ENCODE results near the gene TTC23L.

Gene TTC23L

DNA sequence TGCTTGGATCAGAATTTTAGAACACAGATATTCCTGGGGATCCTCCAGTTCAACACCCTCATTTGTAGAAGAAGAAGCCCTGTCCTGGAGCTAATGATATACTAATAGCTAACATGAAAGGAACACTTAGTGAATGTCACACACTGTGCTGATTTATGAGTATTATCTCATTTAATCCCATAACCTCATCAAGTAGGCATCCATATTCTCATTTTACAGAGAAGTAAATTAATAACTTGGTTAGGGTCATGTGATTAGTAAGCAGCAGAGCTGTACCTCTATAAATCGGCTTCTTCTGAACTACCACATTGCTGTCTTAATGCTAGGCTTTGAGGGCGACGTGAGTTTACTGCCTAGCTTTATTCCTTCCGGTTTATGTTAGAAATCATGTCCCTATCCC, 6.0 kb downstream of the TTC23L start:
- H3K4me3 ChIP-seq (ENCODE audit: low read depth, low read length): no peak overlapping the region
- TF ChIP-seq, protein P1, sequence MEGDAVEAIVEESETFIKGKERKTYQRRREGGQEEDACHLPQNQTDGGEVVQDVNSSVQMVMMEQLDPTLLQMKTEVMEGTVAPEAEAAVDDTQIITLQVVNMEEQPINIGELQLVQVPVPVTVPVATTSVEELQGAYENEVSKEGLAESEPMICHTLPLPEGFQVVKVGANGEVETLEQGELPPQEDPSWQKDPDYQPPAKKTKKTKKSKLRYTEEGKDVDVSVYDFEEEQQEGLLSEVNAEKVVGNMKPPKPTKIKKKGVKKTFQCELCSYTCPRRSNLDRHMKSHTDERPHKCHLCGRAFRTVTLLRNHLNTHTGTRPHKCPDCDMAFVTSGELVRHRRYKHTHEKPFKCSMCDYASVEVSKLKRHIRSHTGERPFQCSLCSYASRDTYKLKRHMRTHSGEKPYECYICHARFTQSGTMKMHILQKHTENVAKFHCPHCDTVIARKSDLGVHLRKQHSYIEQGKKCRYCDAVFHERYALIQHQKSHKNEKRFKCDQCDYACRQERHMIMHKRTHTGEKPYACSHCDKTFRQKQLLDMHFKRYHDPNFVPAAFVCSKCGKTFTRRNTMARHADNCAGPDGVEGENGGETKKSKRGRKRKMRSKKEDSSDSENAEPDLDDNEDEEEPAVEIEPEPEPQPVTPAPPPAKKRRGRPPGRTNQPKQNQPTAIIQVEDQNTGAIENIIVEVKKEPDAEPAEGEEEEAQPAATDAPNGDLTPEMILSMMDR (IDR thresholded peaks at IDR 0.05; ENCODE audit: low read depth, low read length): no peak
- TF ChIP-seq MYC (IDR thresholded peaks at IDR 0.05; ENCODE audit: low read depth, low read length): no peak
- no peak for TF ChIP-seq POLR2A (IDR thresholded peaks at IDR 0.05; ENCODE audit: extremely low read depth, insufficient read length)
- TF ChIP-seq, protein P2, sequence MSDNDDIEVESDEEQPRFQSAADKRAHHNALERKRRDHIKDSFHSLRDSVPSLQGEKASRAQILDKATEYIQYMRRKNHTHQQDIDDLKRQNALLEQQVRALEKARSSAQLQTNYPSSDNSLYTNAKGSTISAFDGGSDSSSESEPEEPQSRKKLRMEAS (IDR thresholded peaks at IDR 0.05; ENCODE audit: low read depth, low read length): no peak
- DNase-seq (ENCODE audit: low read depth): no peak

DNA sequence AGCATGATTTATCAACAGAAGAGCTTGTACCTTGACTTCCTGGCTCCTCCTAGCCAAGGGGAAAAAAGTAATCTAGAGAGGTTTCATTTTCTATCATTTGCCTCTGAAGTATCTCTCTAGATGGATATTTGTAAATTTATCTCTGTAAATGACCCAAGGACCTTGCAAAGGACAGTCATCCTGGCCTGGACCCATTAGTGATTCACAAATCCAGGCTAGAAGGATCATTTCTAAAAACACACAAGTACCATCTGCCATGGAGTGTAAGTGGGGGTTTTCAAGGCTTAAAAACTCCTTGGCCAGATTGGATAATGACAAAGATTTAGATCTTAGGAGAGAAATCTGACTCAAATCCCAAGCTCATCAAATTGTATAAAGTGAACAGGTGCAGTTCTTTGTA, 8.1 kb downstream of the TTC23L start:
- no peak overlapping the region for H3K4me3 ChIP-seq (ENCODE audit: low read depth, low read length)
- no peak for DNase-seq (ENCODE audit: low read depth)
- TF ChIP-seq, protein P1 (IDR thresholded peaks at IDR 0.05; ENCODE audit: low read depth, low read length): no peak
- TF ChIP-seq POLR2A (IDR thresholded peaks at IDR 0.05; ENCODE audit: extremely low read depth, insufficient read length) (no peak), MYC (IDR thresholded peaks at IDR 0.05; ENCODE audit: low read depth, low read length) (no peak)
- TF ChIP-seq, protein P2 (IDR thresholded peaks at IDR 0.05; ENCODE audit: low read depth, low read length): no peak

GRCh38 chr5:34847552-34847951, 8.6 kb downstream of the TTC23L start:
- DNase-seq (ENCODE audit: low read depth): no peak
- H3K4me3 ChIP-seq (ENCODE audit: low read depth, low read length): no peak overlapping the region

GRCh38 chr5:34848230-34848629, 9.3 kb downstream of the TTC23L start:
- no peak overlapping the region for H3K4me3 ChIP-seq (ENCODE audit: low read depth, low read length)
- TF ChIP-seq, protein P2 (IDR thresholded peaks at IDR 0.05; ENCODE audit: low read depth, low read length): no peak
- TF ChIP-seq, protein P1 (IDR thresholded peaks at IDR 0.05; ENCODE audit: low read depth, low read length): no peak
- TF ChIP-seq POLR2A (IDR thresholded peaks at IDR 0.05; ENCODE audit: extremely low read depth, insufficient read length): no peak
- no peak for TF ChIP-seq MYC (IDR thresholded peaks at IDR 0.05; ENCODE audit: low read depth, low read length)
- no peak for DNase-seq (ENCODE audit: low read depth)

More at GRCh38 chr5:34847552-34847951, 8.6 kb downstream of the TTC23L start:
- TF ChIP-seq, protein P2 (IDR thresholded peaks at IDR 0.05; ENCODE audit: low read depth, low read length): no peak
- no peak for TF ChIP-seq MYC (IDR thresholded peaks at IDR 0.05; ENCODE audit: low read depth, low read length)
- TF ChIP-seq, protein P1 (IDR thresholded peaks at IDR 0.05; ENCODE audit: low read depth, low read length): no peak
- TF ChIP-seq POLR2A (IDR thresholded peaks at IDR 0.05; ENCODE audit: extremely low read depth, insufficient read length): no peak

- TF ChIP-seq POLR2A (IDR thresholded peaks at IDR 0.05; ENCODE audit: extremely low read depth, insufficient read length): no peak
- TF ChIP-seq, protein P1 (IDR thresholded peaks at IDR 0.05; ENCODE audit: low read depth, low read length): no peak
- TF ChIP-seq MYC (IDR thresholded peaks at IDR 0.05; ENCODE audit: low read depth, low read length): no peak
- TF ChIP-seq, protein P2 (IDR thresholded peaks at IDR 0.05; ENCODE audit: low read depth, low read length): no peak
- DNase-seq (ENCODE audit: low read depth): no peak
- no peak overlapping the region for H3K4me3 ChIP-seq (ENCODE audit: low read depth, low read length)
These were observed 10.3 kb downstream of the TTC23L start for GRCh38 chr5:34849253-34849652.

All from NB4 (cell line).